ENCODE data around the gene ADIPOQ. TPM values are rescaled to one million over a fixed set of nuclear protein-coding genes. Genes with fewer than 3 reads are reported as not detected.
"Not testable (repeated sequence)": the region's sequence is repeated elsewhere in the genome, so short reads cannot be mapped to it uniquely, and the experiment has no call there.

ADIPOQ gene
- total RNA-seq, 1 donor = not detected

- no peak for TF ChIP-seq CTCF (IDR thresholded peaks at IDR 0.05; ENCODE audit: insufficient read depth, low read length)
- no peak overlapping the region for H3K4me3 ChIP-seq (ENCODE audit: low read depth, low read length)
- no peak for DNase-seq (ENCODE audit: low read depth)
Measured at GRCh38 chr3:186841620-186842019, 890 bp upstream of the ADIPOQ start.

DNA sequence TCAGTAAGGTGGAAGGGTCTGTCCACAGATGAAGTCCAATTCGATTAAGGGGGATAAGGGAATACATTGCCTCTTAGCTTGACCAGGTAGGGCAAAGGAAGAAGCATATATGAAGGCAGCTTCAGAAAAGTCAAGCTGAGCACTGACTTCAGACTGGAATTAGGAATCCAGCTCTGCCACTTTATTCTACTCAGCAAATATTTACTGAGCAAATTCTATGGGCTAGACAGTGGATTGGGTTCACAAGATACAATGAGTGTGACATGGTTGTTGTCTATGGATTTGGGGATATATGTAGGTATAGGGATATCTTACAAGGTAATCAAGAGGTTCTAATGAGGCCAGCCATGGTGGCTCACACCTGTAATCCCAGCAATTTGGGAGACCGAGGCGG lies 526 bp downstream of the ADIPOQ start:
- no peak for DNase-seq (ENCODE audit: low read depth)
- H3K4me3 ChIP-seq (ENCODE audit: low read depth, low read length) = no peak overlapping the region
- no peak for TF ChIP-seq CTCF (IDR thresholded peaks at IDR 0.05; ENCODE audit: insufficient read depth, low read length)

GRCh38 chr3:186844908-186845307 lies 2.4 kb downstream of the ADIPOQ start:
- TF ChIP-seq CTCF (IDR thresholded peaks at IDR 0.05; ENCODE audit: insufficient read depth, low read length) = no peak
- H3K4me3 ChIP-seq (ENCODE audit: low read depth, low read length) = no peak overlapping the region
- no peak for DNase-seq (ENCODE audit: low read depth)

DNA sequence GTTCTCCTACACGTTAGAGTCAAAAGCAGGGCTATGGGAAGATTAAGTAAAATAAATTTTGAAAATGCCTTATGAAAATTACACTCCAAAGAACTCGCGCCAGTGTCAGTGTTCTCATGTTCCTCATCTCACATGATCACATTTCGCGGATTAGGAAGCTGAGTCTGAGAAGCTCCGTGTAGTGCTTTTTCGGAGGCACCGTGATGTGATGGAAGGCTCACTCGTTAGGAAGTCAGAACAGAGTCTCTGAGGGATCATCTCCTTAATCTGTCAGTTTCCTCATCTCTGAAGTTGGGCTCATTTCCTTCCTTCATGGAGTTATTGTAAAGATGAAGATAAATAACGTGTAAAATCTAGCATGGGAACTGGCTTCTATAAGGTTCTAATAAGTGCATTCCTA lies 3.2 kb downstream of the ADIPOQ start:
- no peak for DNase-seq (ENCODE audit: low read depth)
- no peak overlapping the region for H3K4me3 ChIP-seq (ENCODE audit: low read depth, low read length)
- TF ChIP-seq CTCF (IDR thresholded peaks at IDR 0.05; ENCODE audit: insufficient read depth, low read length) = no peak

DNA sequence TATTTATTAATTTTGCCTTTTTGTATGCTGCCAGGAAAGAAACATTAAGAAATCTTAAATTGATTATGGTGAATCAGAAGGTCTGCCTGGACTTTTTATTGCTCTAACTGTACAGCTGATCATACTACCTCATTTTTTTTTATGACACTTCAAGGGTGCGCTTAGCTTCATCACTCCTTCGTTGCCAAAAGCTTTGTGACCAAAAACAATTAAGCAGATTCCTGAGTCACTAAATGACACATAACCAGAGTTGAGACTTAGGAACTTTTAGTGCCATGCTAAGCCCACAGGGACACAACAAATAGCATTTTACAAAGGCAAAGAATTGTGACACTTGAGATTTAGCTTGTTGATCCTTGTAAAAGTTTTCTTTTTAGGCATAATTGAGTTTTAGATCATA lies 4.9 kb downstream of the ADIPOQ start:
- no peak for DNase-seq (ENCODE audit: low read depth)
- no peak overlapping the region for H3K4me3 ChIP-seq (ENCODE audit: low read depth, low read length)
- no peak for TF ChIP-seq CTCF (IDR thresholded peaks at IDR 0.05; ENCODE audit: insufficient read depth, low read length)

DNA sequence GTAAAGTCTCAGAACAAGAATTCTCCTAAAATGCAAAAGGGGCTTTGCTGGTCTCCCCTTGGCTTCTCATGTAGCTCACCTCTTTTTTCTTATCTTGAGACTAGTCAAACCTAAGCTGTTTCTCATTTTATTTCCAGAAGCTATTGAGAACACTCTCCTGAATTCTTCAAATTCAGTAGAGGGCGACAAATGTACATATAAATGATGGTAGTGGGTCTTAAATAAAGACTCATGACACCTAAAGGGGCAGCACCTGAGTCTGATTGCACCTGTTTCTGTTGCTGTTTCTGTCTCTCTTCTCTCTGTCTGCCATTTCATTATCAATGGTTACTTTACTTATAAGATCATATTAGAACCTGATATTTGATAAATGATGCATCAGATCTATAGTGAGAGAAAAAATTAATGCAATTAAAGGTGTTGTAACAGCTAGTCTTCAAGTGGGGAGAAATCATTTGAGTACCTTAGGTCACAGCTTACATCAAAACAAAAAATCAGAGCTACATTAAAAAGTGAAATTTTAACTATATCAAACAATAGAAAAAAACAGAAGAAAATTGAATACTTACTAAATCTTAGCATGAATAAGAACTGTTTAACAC lies 7.0 kb downstream of the ADIPOQ start:
- TF ChIP-seq CTCF (IDR thresholded peaks at IDR 0.05; ENCODE audit: insufficient read depth, low read length) = peak; percentile 32
- no peak overlapping the region for H3K4me3 ChIP-seq (ENCODE audit: low read depth, low read length)
- DNase-seq (ENCODE audit: low read depth) = peak; percentile 60

DNA sequence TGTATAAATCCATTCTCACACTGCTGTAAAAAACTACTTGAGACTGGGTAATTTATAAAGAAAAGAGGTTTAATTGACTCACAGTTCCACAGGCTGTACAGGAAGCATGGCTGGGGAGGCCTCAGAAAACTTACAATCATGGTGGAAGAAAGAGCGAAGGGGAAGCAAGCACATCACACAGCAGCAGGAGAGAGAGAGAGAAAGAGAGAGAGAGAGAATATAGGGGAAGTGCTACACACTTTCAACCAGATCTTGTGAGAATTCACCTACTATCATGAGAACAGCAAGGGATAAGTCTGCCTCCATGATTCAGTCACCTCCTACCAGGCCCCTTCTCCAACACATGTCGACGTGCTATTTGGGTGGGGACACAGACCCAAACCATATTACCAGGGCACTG lies 9.3 kb downstream of the ADIPOQ start:
- DNase-seq (ENCODE audit: low read depth); H3K4me3 ChIP-seq (ENCODE audit: low read depth, low read length): not testable (repeated sequence)
